ENCODE results near the gene NHLRC4. TPM values are rescaled to one million over a fixed set of nuclear protein-coding genes. Genes with fewer than 3 reads are reported as not detected.

The NHLRC4 gene
- total and polyA plus RNA-seq, 2 of the 8 experiments (the other 6 are each of a cell fraction or from before 2014, with no cell fraction given), result 0.60 to 0.76 TPM

DNA sequence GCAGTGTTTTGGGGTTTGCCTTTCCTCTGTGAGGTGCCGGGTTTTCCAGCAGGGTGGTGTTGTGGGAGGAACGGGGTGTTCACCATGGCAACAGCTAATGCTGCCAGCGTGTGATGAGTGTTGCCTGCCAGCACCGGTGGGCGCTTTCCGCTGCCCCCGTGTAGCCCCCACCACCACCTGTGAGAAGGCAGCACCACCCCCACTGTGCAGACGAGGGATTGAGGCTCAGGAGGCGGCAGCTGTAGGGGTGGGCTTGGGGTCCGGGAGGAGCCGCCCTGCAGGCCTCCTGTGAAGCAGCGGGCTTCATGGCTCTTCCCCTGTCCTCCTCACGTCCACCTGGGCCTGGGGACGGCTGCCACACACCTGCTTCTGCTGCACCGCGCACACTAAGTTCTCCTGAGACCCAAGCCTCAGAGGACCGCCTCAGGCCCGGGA is 28.3 kb downstream of the NHLRC4 start:
- H4K8ac ChIP-seq (ENCODE audit: extremely low read depth, insufficient read depth, low read length), result no peak overlapping the region
- H2BK12ac ChIP-seq (ENCODE audit: low read depth, low read length), result no peak overlapping the region
- ChIA-PET CTCF (ENCODE audit: partially characterized antibody) (interaction anchor here (1.3 to 4.2 kb wide), 4 partner anchors 10 to 48 kb away, joined by 3 to 22 read pairs (median 6); no protein-coding TSS in a partner anchor), POLR2A (ENCODE audit: partially characterized antibody) (interaction anchor here (1.6 to 2.6 kb wide), 2 partner anchors 9 to 16 kb away, joined by 3 to 8 read pairs; no protein-coding TSS in a partner anchor)
- no peak overlapping the region for H3K4me2 ChIP-seq (ENCODE audit: insufficient read depth in 1 of 2, low read depth in 2 of 2, low read length in 2 of 2)
- WGBS, 2 experiments (ENCODE audit: extremely low coverage in 1 of 2, insufficient coverage in 1 of 2, insufficient read length in 1 of 2, insufficient replicate concordance in 2 of 2, low coverage in 1 of 2, low lambda C conversion rate in 2 of 2, missing lambda C conversion rate in 1 of 2), result 86% methylated on average over 14 of the region's 18 CpGs; no CpG with 5 or more reads in 1 of the 2 experiments
- H2BK20ac ChIP-seq (ENCODE audit: low read length), result no peak overlapping the region
- no peak overlapping the region for H2BK15ac ChIP-seq (ENCODE audit: low read length)
- no peak overlapping the region for H3K27ac ChIP-seq (ENCODE audit: low read depth, low read length)
- H3K9ac ChIP-seq (replicated peaks in 1 of 4; ENCODE audit: extremely low read depth in 1 of 4, low read depth in 3 of 4, low read length in 3 of 4), result no peak overlapping the region
- H3K4ac ChIP-seq (replicated peaks; ENCODE audit: insufficient read length, low read depth, low read length), result no peak overlapping the region
- H3K4me1 ChIP-seq (replicated peaks in 1 of 4; ENCODE audit: control insufficient read depth in 3 of 4, insufficient read depth in 4 of 4, low read length in 3 of 4), result peaks cover 0 to 8% (median 4%) of the 10 kb centered on the region in 4 experiments; a peak in 4 of 7 replicates
- H3K23me2 ChIP-seq (ENCODE audit: low read depth, low read length), result peaks cover 7% of the 10 kb centered on the region
- no peak overlapping the region for H2AK5ac ChIP-seq (ENCODE audit: low read depth, low read length)
- no peak overlapping the region for H2AFZ ChIP-seq (ENCODE audit: low read length)
- H3K36me3 ChIP-seq (ENCODE audit: control insufficient read depth in 2 of 4, insufficient read depth in 4 of 4, low read length in 3 of 4), result peaks cover 0 to 3% (median under 1%) of the 10 kb centered on the region in 4 experiments; a peak in 2 of 8 replicates
- no peak overlapping the region for H2BK120ac ChIP-seq (replicated peaks; ENCODE audit: low read depth, low read length)
- no peak overlapping the region for H3K4me3 ChIP-seq (ENCODE audit: extremely low read depth in 1 of 4, insufficient read depth in 2 of 4, low read depth in 3 of 4, low read length in 4 of 4)
- H4K5ac ChIP-seq (ENCODE audit: insufficient read length, low read depth, low read length), result no peak overlapping the region
- no peak overlapping the region for H3K14ac ChIP-seq (ENCODE audit: insufficient read length)
- no peak overlapping the region for H4K91ac ChIP-seq (replicated peaks; ENCODE audit: insufficient read length, low read length)
- H3K18ac ChIP-seq (ENCODE audit: extremely low read depth, low read length), result no peak overlapping the region
- peaks cover 24 to 38% of the 10 kb centered on the region in 2 experiments for H4K20me1 ChIP-seq (replicated peaks in 1 of 2; ENCODE audit: control insufficient read depth in 1 of 2, insufficient read depth in 2 of 2, low read length in 2 of 2)
- DNase-seq (ENCODE audit: low read depth in 1 of 2, low spot score in 2 of 2), result no peak
- H3K79me1 ChIP-seq (ENCODE audit: low read depth, low read length), result peaks cover 18% of the 10 kb centered on the region; the same call in 1 of the 2 replicates
- no peak overlapping the region for H3K23ac ChIP-seq (ENCODE audit: insufficient read length)
- H3K9me3 ChIP-seq (ENCODE audit: insufficient read depth in 2 of 2, low read depth in 1 of 2, low read length in 1 of 2), result peaks cover 0 to 4% of the 10 kb centered on the region in 2 experiments; a peak in 1 of 4 replicates
- H3K27me3 ChIP-seq (replicated peaks in 1 of 4; ENCODE audit: control insufficient read depth in 3 of 4, extremely low read depth in 1 of 4, insufficient read depth in 3 of 4, low read length in 3 of 4), result peaks cover 0 to 21% (median 12%) of the 10 kb centered on the region in 4 experiments; a peak in 5 of 7 replicates
- no peak overlapping the region for H3K56ac ChIP-seq (replicated peaks; ENCODE audit: insufficient read length, low read depth, low read length)
- H3K79me2 ChIP-seq (ENCODE audit: control insufficient read depth in 1 of 2, insufficient read depth in 2 of 2, low read length in 2 of 2), result peaks cover 0 to 16% of the 10 kb centered on the region in 2 experiments; a peak in 3 of 4 replicates
- no peak for FAIRE-seq
- no peak overlapping the region for H2BK5ac ChIP-seq (ENCODE audit: low read depth, low read length)
- TF ChIP-seq MAX (IDR thresholded peaks at IDR 0.05) (no peak), CTBP2 (IDR thresholded peaks at IDR 0.05; ENCODE audit: borderline replicate concordance, insufficient read depth, insufficient read length, low read length) (no peak), TEAD4 (IDR thresholded peaks at IDR 0.05; ENCODE audit: low read depth, low read length) (no peak), RBBP5 (IDR thresholded peaks at IDR 0.05; ENCODE audit: borderline replicate concordance, low read depth, low read length) (no peak), TCF12 (IDR thresholded peaks at IDR 0.05; ENCODE audit: low read depth, low read length) (no peak), TAF1 (IDR thresholded peaks at IDR 0.05; ENCODE audit: low read depth, low read length) (no peak), SP4 (IDR thresholded peaks at IDR 0.05; ENCODE audit: low read length) (no peak), EZH2 (IDR thresholded peaks at IDR 0.05; ENCODE audit: low read depth, low read length, severe bottlenecking) (no peak), GABPA (IDR thresholded peaks at IDR 0.05; ENCODE audit: borderline replicate concordance, insufficient read depth, low read length) (no peak), ASH2L (IDR thresholded peaks at IDR 0.05; ENCODE audit: low read length) (no peak), POLR2A (IDR thresholded peaks at IDR 0.05; ENCODE audit: control extremely low read depth in 1 of 2, low read depth in 2 of 2, low read length in 2 of 2) (no peak), CBX5 (IDR thresholded peaks at IDR 0.05; ENCODE audit: low read depth, low read length) (no peak), JUND (IDR thresholded peaks at IDR 0.05; ENCODE audit: low read length) (no peak), YY1 (IDR thresholded peaks at IDR 0.05; ENCODE audit: low read depth, low read length) (no peak), SP1 (IDR thresholded peaks at IDR 0.05; ENCODE audit: low read depth, low read length) (no peak)

Measured in H1 (cell line).